GM12891 (cell line): Measurements from ENCODE around the gene GRM4.

Experiments
- POLR2A ChIP-seq: IDR thresholded peaks from 2 replicates; pipeline ENCODE4 v1.6.1; 2011; ENCODE audit warnings: low read depth, low read length, control low read depth
- TAF1 ChIP-seq: IDR thresholded peaks from 2 replicates; pipeline ENCODE4 v1.6.1; 2011; ENCODE audit warnings: low read depth, low read length, control low read depth

GRCh38 chr6:34082348-34082747 is 63.5 kb downstream of the GRM4 start:
- TF ChIP-seq POLR2A (no peak), TAF1 (no peak)
